Suppressor macrophage (primary cell): ENCODE measurements around the gene SLC30A3.
A peak's percentile ranks its signal among the peaks of the same experiment; 100 is the strongest.

Source experiments
- DNase-seq, 4 experiments: peaks; one replicate each; pipeline ENCODE4 v3.0.0-alpha.2; 2020 to 2022

The SLC30A3 gene

GRCh38 chr2:27225526-27225925 lies 37.3 kb downstream of the SLC30A3 start:
- DNase-seq, result no peak

- no peak for DNase-seq
Observed at GRCh38 chr2:27223416-27223815, 39.4 kb downstream of the SLC30A3 start.

GRCh38 chr2:27222407-27222806 lies 40.4 kb downstream of the SLC30A3 start:
- no peak for DNase-seq

GRCh38 chr2:27221166-27221565 lies 41.7 kb downstream of the SLC30A3 start:
- no peak for DNase-seq

GRCh38 chr2:27220091-27220490 lies 42.8 kb downstream of the SLC30A3 start:
- no peak for DNase-seq

- DNase-seq, result no peak
Observed at GRCh38 chr2:27219091-27219490, 43.8 kb downstream of the SLC30A3 start.

GRCh38 chr2:27218614-27219013 lies 44.2 kb downstream of the SLC30A3 start:
- DNase-seq, result no peak

- DNase-seq, result peak; percentile 94 to 98 (median 96)
Observed at GRCh38 chr2:27217173-27218121, 45.4 kb downstream of the SLC30A3 start, which contains the start of gene CAD. Gene CAD (plus strand): TSS chr2:27217369. CDS start chr2:27217552, 183 bp downstream.

- DNase-seq, result no peak
Observed at GRCh38 chr2:27216416-27217137, 46.3 kb downstream of the SLC30A3 start.

GRCh38 chr2:27214941-27215340 lies 47.9 kb downstream of the SLC30A3 start:
- DNase-seq, result no peak

GRCh38 chr2:27212626-27213471 lies 50.0 kb downstream of the SLC30A3 start:
- peak; percentile 60 to 71 (median 66) for DNase-seq

- peak; percentile 92 to 97 (median 94) for DNase-seq
Observed at GRCh38 chr2:27211943-27212625, 50.8 kb downstream of the SLC30A3 start, which contains the start of the genes ATRAID and SLC5A6. Gene ATRAID (plus strand): TSS chr2:27212041. CDS start chr2:27212369, 328 bp downstream. Gene SLC5A6 (minus strand): TSS chr2:27212268. CDS start chr2:27207650, 4,618 bp downstream.

- DNase-seq, result peak in 2 of 4 experiments; percentile 11 to 19
Observed at GRCh38 chr2:27211241-27211942, 51.5 kb downstream of the SLC30A3 start.

- no peak for DNase-seq
Observed at GRCh38 chr2:27209621-27210401, 53.0 kb downstream of the SLC30A3 start.

- DNase-seq, result no peak
Observed at GRCh38 chr2:27208486-27209050, 54.3 kb downstream of the SLC30A3 start.

- no peak for DNase-seq
Observed at GRCh38 chr2:27206346-27206745, 56.5 kb downstream of the SLC30A3 start.

- DNase-seq, result no peak
Observed at GRCh38 chr2:27205206-27205605, 57.6 kb downstream of the SLC30A3 start.

GRCh38 chr2:27204566-27204965 lies 58.3 kb downstream of the SLC30A3 start:
- DNase-seq, result no peak

GRCh38 chr2:27203741-27204140 lies 59.1 kb downstream of the SLC30A3 start:
- DNase-seq, result no peak
